Measurements from ENCODE around the gene SIK3.

The SIK3 gene

GRCh38 chr11:117009905-117010605 is 88.2 kb downstream of the SIK3 start:
- TF ChIP-seq CTCF (IDR thresholded peaks at IDR 0.05; ENCODE audit: low read depth, low read length), result no peak
- H3K4me3 ChIP-seq (ENCODE audit: low read depth, low read length), result no peak overlapping the region

- TF ChIP-seq CTCF (IDR thresholded peaks at IDR 0.05; ENCODE audit: low read depth, low read length), result no peak
- H3K4me3 ChIP-seq (ENCODE audit: low read depth, low read length), result no peak overlapping the region
Measured at GRCh38 chr11:117005758-117006157, 92.5 kb downstream of the SIK3 start.

- H3K4me3 ChIP-seq (ENCODE audit: low read depth, low read length), result no peak overlapping the region
- no peak for TF ChIP-seq CTCF (IDR thresholded peaks at IDR 0.05; ENCODE audit: low read depth, low read length)
Measured at GRCh38 chr11:117002639-117003299, 95.5 kb downstream of the SIK3 start.

- no peak for TF ChIP-seq CTCF (IDR thresholded peaks at IDR 0.05; ENCODE audit: low read depth, low read length)
- no peak overlapping the region for H3K4me3 ChIP-seq (ENCODE audit: low read depth, low read length)
Measured at GRCh38 chr11:117000014-117000737, 98.1 kb downstream of the SIK3 start.

GRCh38 chr11:116997071-116997470 is 101.2 kb downstream of the SIK3 start:
- TF ChIP-seq CTCF (IDR thresholded peaks at IDR 0.05; ENCODE audit: low read depth, low read length), result no peak
- no peak overlapping the region for H3K4me3 ChIP-seq (ENCODE audit: low read depth, low read length)

GRCh38 chr11:116994195-116994594 is 104.0 kb downstream of the SIK3 start:
- TF ChIP-seq CTCF (IDR thresholded peaks at IDR 0.05; ENCODE audit: low read depth, low read length), result no peak

GRCh38 chr11:116993599-116993998 is 104.6 kb downstream of the SIK3 start:
- H3K4me3 ChIP-seq (ENCODE audit: low read depth, low read length), result no peak overlapping the region
- no peak for TF ChIP-seq CTCF (IDR thresholded peaks at IDR 0.05; ENCODE audit: low read depth, low read length)

More at GRCh38 chr11:116994195-116994594, 104.0 kb downstream of the SIK3 start:
- no peak overlapping the region for H3K4me3 ChIP-seq (ENCODE audit: low read depth, low read length)

All from WI38 (cell line).